GM12878 (cell line): ENCODE results near the gene APPL2. TPM values are rescaled to one million over a fixed set of nuclear protein-coding genes. Genes with fewer than 3 reads are reported as not detected.

Experiments used
- ATAC-seq: fragments of 200-7000 bp; cut with Tn5 transposase; 3 replicates; pipeline ENCODE4 v1.9.1; 2020; ENCODE audit warnings: mild to moderate bottlenecking, moderate library complexity
- BruUV-seq: library from RNA; stranded (reverse); fragments of 400-500 nt; replicated peaks from 2 replicates; lab custom pipeline; 2021; lab: Mats Ljungman, UMichigan
- CTCF ChIA-PET: fragments of 300-600 bp; sonication (Branson Sonifier 250); formaldehyde crosslinking; extraction: SDS; loops from one replicate; lab custom pipeline; 2021; ENCODE audit warnings: inconsistent platforms; lab: Yijun Ruan, JAX
- POLR2A ChIA-PET: fragments of 350-600 bp; formaldehyde crosslinking; extraction: SDS; loops from one replicate; lab custom pipeline; 2021; ENCODE audit warnings: inconsistent platforms; lab: Charles Lee
- RAD21 ChIA-PET: fragments of 300-600 bp; sonication (Branson Sonifier 250); formaldehyde crosslinking; loops from one replicate; lab custom pipeline; 2023; ENCODE audit warnings: antibody characterized with exemption; ENCODE audit not compliant: unreplicated experiment; lab: Charles Lee
- SMC1A ChIA-PET: fragments of 300-600 bp; sonication (Branson Sonifier 250); formaldehyde crosslinking; loops from one replicate; lab custom pipeline; 2023; ENCODE audit not compliant: unreplicated experiment, uncharacterized antibody; lab: Charles Lee
- DNase-seq: peaks from one replicate; pipeline ENCODE4 v3.0.0-alpha.2; 2011; ENCODE audit warnings: low read depth, low spot score
- FAIRE-seq: peaks from 3 replicates; lab custom pipeline; 2011; peaks lifted over from hg19 to GRCh38; lab: Jason Lieb, UNC
- H2AFZ ChIP-seq: 2 replicates; pipeline ENCODE4 v1.6.0; 2011; ENCODE audit warnings: low read depth, low read length, control low read depth; ENCODE audit not compliant: control insufficient read depth
- H3K27ac ChIP-seq: 2 replicates; pipeline ENCODE4 v1.5.1; 2011; ENCODE audit warnings: control low read depth; ENCODE audit not compliant: control insufficient read depth, insufficient read depth
- H3K27me3 ChIP-seq, 2 experiments: replicated peaks in 1 of 2; 2 replicates each; pipeline versions ENCODE4 v1.6.0 to v1.6.1; 2011; ENCODE audit warnings: low read length in 1 of 2; ENCODE audit not compliant: control insufficient read depth in 2 of 2, insufficient read depth in 2 of 2
- H3K36me3 ChIP-seq, 2 experiments: 2 replicates each; pipeline ENCODE4 v1.5.1; 2011; ENCODE audit warnings: low read length in 1 of 2; ENCODE audit not compliant: control insufficient read depth in 2 of 2, insufficient read depth in 2 of 2
- H3K4me1 ChIP-seq: 2 replicates; pipeline ENCODE4 v1.6.1; 2011; ENCODE audit warnings: mild to moderate bottlenecking, low read length, moderate library complexity, mixed read lengths; ENCODE audit not compliant: control insufficient read depth, insufficient read depth
- H3K4me2 ChIP-seq: 2 replicates; pipeline ENCODE4 v1.6.0; 2011; ENCODE audit warnings: control low read depth; ENCODE audit not compliant: control insufficient read depth, insufficient read depth
- H3K4me3 ChIP-seq: fragments of 200-600 bp; sonication (generic); 2 replicates; pipeline ENCODE4 v1.5.1; 2016
- H3K79me2 ChIP-seq: 2 replicates; pipeline ENCODE4 v1.6.0; 2011; ENCODE audit warnings: low read length; ENCODE audit not compliant: control insufficient read depth, insufficient read depth
- H3K9ac ChIP-seq: 2 replicates; pipeline ENCODE4 v1.8.0; 2011; ENCODE audit warnings: low read length, control low read depth, mixed read lengths; ENCODE audit not compliant: control insufficient read depth, insufficient read depth
- H3K9me3 ChIP-seq: replicated peaks from 3 replicates; pipeline ENCODE4 v1.5.1; 2011; ENCODE audit warnings: mild to moderate bottlenecking, low read length; ENCODE audit not compliant: control insufficient read depth, insufficient read depth
- H4K20me1 ChIP-seq: 2 replicates; pipeline ENCODE4 v1.6.0; 2011; ENCODE audit not compliant: control insufficient read depth, insufficient read depth
- ATF7 ChIP-seq: fragments of 450-650 bp; IDR thresholded peaks from 2 replicates; pipeline ENCODE4 v1.6.1; 2016; ENCODE audit warnings: low read depth, mild to moderate bottlenecking
- EZH2 ChIP-seq: IDR thresholded peaks from 2 replicates; pipeline ENCODE4 v1.6.1; 2012; ENCODE audit warnings: low read depth, mild to moderate bottlenecking, control low read depth, inconsistent platforms, low read length, borderline replicate concordance; ENCODE audit not compliant: control insufficient read depth
- FOXK2 ChIP-seq: fragments of 450-650 bp; IDR thresholded peaks from 2 replicates; pipeline ENCODE4 v1.6.1; 2017; ENCODE audit warnings: mild to moderate bottlenecking, moderate library complexity
- HCFC1 ChIP-seq: fragments of 150-350 bp; IDR thresholded peaks from 2 replicates; pipeline ENCODE4 v1.6.1; 2014; ENCODE audit warnings: low read length
- NFIC ChIP-seq: IDR thresholded peaks from 2 replicates; pipeline ENCODE4 v1.6.1; 2012; ENCODE audit warnings: low read depth, mild to moderate bottlenecking, inconsistent platforms, low read length, moderate library complexity
- NR2C1 ChIP-seq: fragments of 450-650 bp; IDR thresholded peaks from 2 replicates; pipeline ENCODE4 v1.6.1; 2017; ENCODE audit warnings: antibody characterized with exemption, mild to moderate bottlenecking, moderate library complexity
- NR2F1 ChIP-seq: fragments of 450-650 bp; conservative IDR thresholded peaks from 2 replicates; pipeline ENCODE4 v1.6.1; 2017; ENCODE audit warnings: mild to moderate bottlenecking
- REST ChIP-seq: IDR thresholded peaks from 2 replicates; pipeline ENCODE4 v1.6.1; 2012; ENCODE audit warnings: mild to moderate bottlenecking, low read depth, low read length
- SIX5 ChIP-seq: IDR thresholded peaks from 2 replicates; pipeline ENCODE4 v1.6.1; 2011; ENCODE audit warnings: mild to moderate bottlenecking, low read depth, low read length, moderate library complexity; ENCODE audit not compliant: severe bottlenecking
- ZBTB33 ChIP-seq: fragments of 450-650 bp; IDR thresholded peaks from 2 replicates; pipeline ENCODE4 v1.6.1; 2017; ENCODE audit warnings: mild to moderate bottlenecking
- ZNF24 ChIP-seq: fragments of 450-650 bp; IDR thresholded peaks from 2 replicates; pipeline ENCODE4 v1.6.1; 2017; ENCODE audit warnings: antibody characterized with exemption, mild to moderate bottlenecking
- ZNF384 ChIP-seq: IDR thresholded peaks from 2 replicates; pipeline ENCODE4 v1.6.1; 2012; ENCODE audit warnings: low read depth, mild to moderate bottlenecking, low read length, improper control_type of control experiment, borderline replicate concordance
- ZNF687 ChIP-seq: fragments of 450-650 bp; IDR thresholded peaks from 2 replicates; pipeline ENCODE4 v1.6.1; 2017; ENCODE audit warnings: mild to moderate bottlenecking, moderate library complexity
- WGBS: methylation state at CpG from one replicate; pipeline ENCODE4 v1.1.6; 2016; ENCODE audit warnings: low lambda C conversion rate; ENCODE audit not compliant: insufficient replicate concordance, insufficient coverage; ENCODE audit errors: missing lambda C conversion rate; 5-methylcytosine and 5-hydroxymethylcytosine counted together
- in situ Hi-C: fragments of 300-500 bp; cut with MboI; formaldehyde crosslinking; loops from 9 replicates; pipeline ENCODE4 v1.14.3; 2018; ENCODE audit warnings: mixed read lengths
- intact Hi-C: fragments of 100-400 bp; cut with micrococcal nuclease; formaldehyde crosslinking; loops from one replicate; pipeline ENCODE4 v1.14.2; 2022; ENCODE audit not compliant: unreplicated experiment
- polyA plus RNA-seq, 11 experiments: library from polyadenylated mRNA; depleted of rRNA in 4 of 11; unstranded in 6 of 11; stranded (reverse) in 5 of 11; fragments of >200 nt; fragmentation: Nextera tagmentation in 4 of 11; fragmentation: Illumina TruSeq in 1 of 11; extraction: Ambion mirVana in 4 of 11; extraction: Trizol in 1 of 11; gene quantifications; 1 replicate in 1 of 11; 2 replicates in 10 of 11; pipeline versions ENCODE4 v1.2.1 to v1.2.3, GENCODE V29; 2011 to 2016; ENCODE audit warnings: inconsistent platforms in 2 of 11, missing spikeins in 2 of 11, low read depth in 1 of 11
- total RNA-seq, 4 experiments: library from RNA; depleted of rRNA in 3 of 4; stranded (reverse); fragments of >200 nt in 3 of 4; fragmentation: Illumina TruSeq in 1 of 4; extraction: Trizol in 1 of 4; gene quantifications; 2 replicates each; pipeline versions ENCODE4 v1.2.1 to v1.2.3, GENCODE V29; 2013 to 2021

The APPL2 gene
- total and polyA plus RNA-seq, 10 of the 15 experiments (the other 5 are each of a cell fraction or from before 2014, with no cell fraction given): 1.9 to 14.2 (median 7.5) TPM

GRCh38 chr12:105235281-105235731 is 668 bp downstream of the APPL2 start (continued):
- TF ChIP-seq ZNF687 (no peak), ZNF384 (no peak), NR2C1 (no peak), SIX5 (no peak)

GRCh38 chr12:105234197-105234596 is 1.8 kb downstream of the APPL2 start:
- POLR2A ChIA-PET: no interaction called here
- no peak for TF ChIP-seq ZNF24
- no peak for TF ChIP-seq REST
- TF ChIP-seq ZBTB33: no peak
- TF ChIP-seq HCFC1: no peak
- no peak for TF ChIP-seq EZH2
- TF ChIP-seq ATF7: no peak
- no peak for TF ChIP-seq NFIC
- no peak for TF ChIP-seq FOXK2
- TF ChIP-seq NR2F1: no peak
- in situ Hi-C loops: no loop called here
- FAIRE-seq: no peak
- Histone ChIP-seq H2AFZ (no peak overlapping the region), H3K79me2 (no peaks in the 10 kb centered on the region), H4K20me1 (no peaks in the 10 kb centered on the region), H3K4me1 (no peaks in the 10 kb centered on the region), H3K27ac (no peak overlapping the region), H3K27me3 (no peaks in the 10 kb centered on the region), H3K9me3 (no peaks in the 10 kb centered on the region), H3K4me3 (peak overlapping the region; percentile 87; the same call in 1 of the 2 replicates), H3K9ac (no peak overlapping the region), H3K36me3 (no peaks in the 10 kb centered on the region), H3K4me2 (peak overlapping the region; percentile 40)
- no peak for DNase-seq
- CTCF ChIA-PET: interaction anchor here (1.2 to 1.6 kb wide), 2 partner anchors 33 to 149 kb away, joined by 3 read pairs; no protein-coding TSS in a partner anchor
- intact Hi-C loops: no loop called here
- no peak for ATAC-seq
- no TSS peak for BruUV-seq
- 100% methylated on average over 1 of the region's 1 CpG for WGBS
- RAD21 ChIA-PET: no interaction called here
- SMC1A ChIA-PET: interaction anchor here (1.2 kb wide), 1 partner anchor 149 kb away, joined by 3 read pairs; no protein-coding TSS in a partner anchor
